ENCODE results near the gene KCNIP4.

DNA sequence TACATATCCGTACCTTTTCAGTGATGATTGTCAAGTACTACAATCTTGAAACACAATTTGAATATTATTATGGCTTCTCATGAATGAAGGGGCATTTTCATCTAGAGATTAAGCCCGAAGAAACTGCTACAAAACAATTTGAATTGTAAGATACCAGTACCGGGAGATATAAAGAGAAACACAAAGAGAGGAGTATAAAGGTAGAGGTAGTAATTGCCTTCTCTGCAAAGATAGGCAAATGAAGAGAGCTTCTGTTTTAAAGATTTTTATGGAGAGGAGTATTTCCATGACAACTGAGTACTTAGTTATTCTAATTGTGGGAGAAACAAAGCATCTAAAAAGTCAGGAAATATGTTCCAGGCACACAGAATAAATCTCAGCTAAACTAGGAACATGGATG, 25.3 kb upstream of the KCNIP4 start:
- TF ChIP-seq, protein P1, sequence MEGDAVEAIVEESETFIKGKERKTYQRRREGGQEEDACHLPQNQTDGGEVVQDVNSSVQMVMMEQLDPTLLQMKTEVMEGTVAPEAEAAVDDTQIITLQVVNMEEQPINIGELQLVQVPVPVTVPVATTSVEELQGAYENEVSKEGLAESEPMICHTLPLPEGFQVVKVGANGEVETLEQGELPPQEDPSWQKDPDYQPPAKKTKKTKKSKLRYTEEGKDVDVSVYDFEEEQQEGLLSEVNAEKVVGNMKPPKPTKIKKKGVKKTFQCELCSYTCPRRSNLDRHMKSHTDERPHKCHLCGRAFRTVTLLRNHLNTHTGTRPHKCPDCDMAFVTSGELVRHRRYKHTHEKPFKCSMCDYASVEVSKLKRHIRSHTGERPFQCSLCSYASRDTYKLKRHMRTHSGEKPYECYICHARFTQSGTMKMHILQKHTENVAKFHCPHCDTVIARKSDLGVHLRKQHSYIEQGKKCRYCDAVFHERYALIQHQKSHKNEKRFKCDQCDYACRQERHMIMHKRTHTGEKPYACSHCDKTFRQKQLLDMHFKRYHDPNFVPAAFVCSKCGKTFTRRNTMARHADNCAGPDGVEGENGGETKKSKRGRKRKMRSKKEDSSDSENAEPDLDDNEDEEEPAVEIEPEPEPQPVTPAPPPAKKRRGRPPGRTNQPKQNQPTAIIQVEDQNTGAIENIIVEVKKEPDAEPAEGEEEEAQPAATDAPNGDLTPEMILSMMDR (IDR thresholded peaks at IDR 0.05) = no peak
- no peak for TF ChIP-seq EZH2phosphoT487 (IDR thresholded peaks at IDR 0.05)
